Sigmoid colon (tissue), 7 donors: ENCODE measurements around the gene GATA5. TPM values are rescaled to one million over a fixed set of nuclear protein-coding genes. Genes with fewer than 3 reads are reported as not detected.

ENCODE experiments used
- DNase-seq: peaks from one replicate; pipeline ENCODE4 v3.0.0-alpha.2; 2019
- H3K27ac ChIP-seq, 4 donors: fragments of 200-600 bp; sonication (generic); one replicate each; pipeline ENCODE4 v1.5.1; 2016 to 2019; ENCODE audit warnings: mild to moderate bottlenecking in 1 of 4
- H3K27me3 ChIP-seq, 3 donors: fragments of 200-600 bp; sonication (generic); one replicate each; pipeline ENCODE4 v1.5.1; 2019; ENCODE audit warnings: mild to moderate bottlenecking in 1 of 3
- H3K36me3 ChIP-seq, 4 donors: fragments of 200-600 bp; sonication (generic); one replicate each; pipeline ENCODE4 v1.5.1; 2016 to 2019
- H3K4me1 ChIP-seq, 4 donors: fragments of 200-600 bp; sonication (generic); one replicate each; pipeline ENCODE4 v1.5.1; 2017 to 2019
- H3K4me3 ChIP-seq, 4 donors: fragments of 200-600 bp; sonication (generic); one replicate each; pipeline ENCODE4 v1.5.1; 2017 to 2019; ENCODE audit warnings: mild to moderate bottlenecking in 2 of 4, moderate library complexity in 1 of 4
- H3K9me3 ChIP-seq, 4 donors: fragments of 200-600 bp in 3 of 4; sonication (generic) in 3 of 4; one replicate each; pipeline versions ENCODE4 v1.5.1 to v1.6.1; 2013 to 2019
- CTCF ChIP-seq, 4 experiments: fragments of 450-650 bp in 3 of 4; fragments of 200-600 bp in 1 of 4; IDR thresholded peaks; one replicate each; pipeline ENCODE4 v1.5.1; 2016 to 2019; ENCODE audit warnings: antibody characterized with exemption in 4 of 4, mild to moderate bottlenecking in 3 of 4, moderate library complexity in 2 of 4
- EP300 ChIP-seq, 4 donors: sonication (generic); formaldehyde crosslinking; IDR thresholded peaks; one replicate each; pipeline ENCODE4 v1.6.1; 2017; ENCODE audit warnings: antibody characterized with exemption in 4 of 4
- POLR2A ChIP-seq, 2 donors: fragments of 450-650 bp; IDR thresholded peaks; one replicate each; pipeline ENCODE4 v1.6.1; 2016; ENCODE audit warnings: antibody characterized with exemption in 2 of 2, mild to moderate bottlenecking in 2 of 2, moderate library complexity in 2 of 2
- POLR2AphosphoS5 ChIP-seq, 4 donors: sonication (generic); formaldehyde crosslinking; IDR thresholded peaks; one replicate each; pipeline ENCODE4 v1.6.1; 2017; ENCODE audit warnings: antibody characterized with exemption in 4 of 4
- WGBS, 2 donors: extraction: QIAGEN DNeasy Blood & Tissue Kit; methylation state at CpG; one replicate each; pipeline ENCODE4 v1.1.7; 2013; 5-methylcytosine and 5-hydroxymethylcytosine counted together
- intact Hi-C: fragments of 100-400 bp; cut with DNase I; formaldehyde crosslinking; loops from one replicate; pipeline ENCODE4 v1.15.1; 2023
- polyA plus RNA-seq, 3 donors: library from polyadenylated mRNA; stranded (reverse); fragments of 200-250 nt; gene quantifications; one replicate each; pipeline ENCODE4 v1.2.3, GENCODE V29; 2013
- total RNA-seq, 4 donors: library from RNA; depleted of rRNA; stranded (reverse); fragments of >200 nt; gene quantifications; one replicate each; pipeline ENCODE4 v1.1.0, GENCODE V29; 2016
- donor health status: healthy with polysubstance abuse.
- donor health status: Bipolar disorder and iron deficiency.
- donor health status: healthy.

GATA5 gene
- total and polyA plus RNA-seq, 7 donors: 0.03 to 0.36 TPM; not detected in 5

- Histone ChIP-seq H3K27ac (no peak overlapping the region), H3K4me1 (peaks cover 0 to 26% (median 21%) of the 10 kb centered on the region in 4 donors), H3K27me3 (peaks cover 48 to 97% (median 91%) of the 10 kb centered on the region in 3 donors), H3K4me3 (no peak overlapping the region), H3K36me3 (no peaks in the 10 kb centered on the region), H3K9me3 (no peaks in the 10 kb centered on the region)
- TF ChIP-seq POLR2AphosphoS5 (IDR thresholded peaks at IDR 0.05) (no peak), EP300 (IDR thresholded peaks at IDR 0.05) (no peak), CTCF (IDR thresholded peaks at IDR 0.05) (no peak), POLR2A (IDR thresholded peaks at IDR 0.05) (no peak)
- no peak for DNase-seq
- 66 to 76% methylated on average over 12 of the region's 12 CpGs for WGBS, 2 donors
- intact Hi-C loops: no loop called here
Measured at GRCh38 chr20:62479156-62479555, 3.4 kb upstream of the GATA5 start.

GRCh38 chr20:62477669-62478455 is 2.1 kb upstream of the GATA5 start:
- intact Hi-C loops: no loop called here
- Histone ChIP-seq H3K36me3 (no peaks in the 10 kb centered on the region), H3K9me3 (no peaks in the 10 kb centered on the region), H3K4me1 (peaks cover 0 to 28% (median 21%) of the 10 kb centered on the region in 4 donors), H3K4me3 (no peak overlapping the region), H3K27me3 (peaks cover 51 to 98% (median 91%) of the 10 kb centered on the region in 3 donors), H3K27ac (no peak overlapping the region)
- TF ChIP-seq POLR2AphosphoS5 (IDR thresholded peaks at IDR 0.05) (no peak), EP300 (IDR thresholded peaks at IDR 0.05) (no peak), CTCF (IDR thresholded peaks at IDR 0.05) (no peak), POLR2A (IDR thresholded peaks at IDR 0.05) (no peak)
- no peak for DNase-seq
- 32 to 39% methylated on average over 37 of the region's 37 CpGs for WGBS, 2 donors

- H3K27ac ChIP-seq: no peak overlapping the region
- DNase-seq: no peak
Measured at GRCh38 chr20:62476056-62476838, 452 bp upstream of the GATA5 start.

More at GRCh38 chr20:62476056-62476838, 452 bp upstream of the GATA5 start:
- Histone ChIP-seq H3K4me1 (peaks cover 0 to 28% (median 21%) of the 10 kb centered on the region in 4 donors), H3K36me3 (no peaks in the 10 kb centered on the region), H3K27me3 (peaks cover 51 to 87% (median 77%) of the 10 kb centered on the region in 3 donors), H3K9me3 (no peaks in the 10 kb centered on the region), H3K4me3 (peak overlapping the region in 3 of 4 donors; percentile 22 to 33 (median 33))
- TF ChIP-seq POLR2AphosphoS5 (IDR thresholded peaks at IDR 0.05) (no peak), POLR2A (IDR thresholded peaks at IDR 0.05) (no peak), EP300 (IDR thresholded peaks at IDR 0.05) (no peak), CTCF (IDR thresholded peaks at IDR 0.05) (no peak)
- 4 to 5% methylated on average over 82 of the region's 82 CpGs for WGBS, 2 donors
- intact Hi-C loops: no loop called here
